Left lobe of liver (tissue), 2 donors: Measurements from ENCODE around the gene EPHA6. TPM values are rescaled to one million over a fixed set of nuclear protein-coding genes. Genes with fewer than 3 reads are reported as not detected.
"Not testable (repeated sequence)": the region's sequence is repeated elsewhere in the genome, so short reads cannot be mapped to it uniquely, and the experiment has no call there.

Experiments used
- ATAC-seq: fragments of 200-7000 bp; cut with Tn5 transposase; one replicate; pipeline ENCODE4 v1.9.1; 2020; ENCODE audit warnings: mild to moderate bottlenecking, moderate library complexity
- DNase-seq: peaks from one replicate; pipeline ENCODE4 v3.0.0-alpha.2; 2020; ENCODE audit warnings: low spot score
- total RNA-seq: library from RNA; stranded (reverse); gene quantifications from one replicate; pipeline ENCODE4 v1.2.1, GENCODE V29; 2021
- donor health status: DM: no; HTN: no; CAD: no; lungs with moderate emphysema.
- donor health status: DM: no; HTN: yes; CAD: no.

The EPHA6 gene
- total RNA-seq, 1 donor from 2014 or later, result not detected

- no peak for DNase-seq
- ATAC-seq, result no peak
Measured at GRCh38 chr3:97264180-97264579, 449.8 kb downstream of the EPHA6 start.

DNA sequence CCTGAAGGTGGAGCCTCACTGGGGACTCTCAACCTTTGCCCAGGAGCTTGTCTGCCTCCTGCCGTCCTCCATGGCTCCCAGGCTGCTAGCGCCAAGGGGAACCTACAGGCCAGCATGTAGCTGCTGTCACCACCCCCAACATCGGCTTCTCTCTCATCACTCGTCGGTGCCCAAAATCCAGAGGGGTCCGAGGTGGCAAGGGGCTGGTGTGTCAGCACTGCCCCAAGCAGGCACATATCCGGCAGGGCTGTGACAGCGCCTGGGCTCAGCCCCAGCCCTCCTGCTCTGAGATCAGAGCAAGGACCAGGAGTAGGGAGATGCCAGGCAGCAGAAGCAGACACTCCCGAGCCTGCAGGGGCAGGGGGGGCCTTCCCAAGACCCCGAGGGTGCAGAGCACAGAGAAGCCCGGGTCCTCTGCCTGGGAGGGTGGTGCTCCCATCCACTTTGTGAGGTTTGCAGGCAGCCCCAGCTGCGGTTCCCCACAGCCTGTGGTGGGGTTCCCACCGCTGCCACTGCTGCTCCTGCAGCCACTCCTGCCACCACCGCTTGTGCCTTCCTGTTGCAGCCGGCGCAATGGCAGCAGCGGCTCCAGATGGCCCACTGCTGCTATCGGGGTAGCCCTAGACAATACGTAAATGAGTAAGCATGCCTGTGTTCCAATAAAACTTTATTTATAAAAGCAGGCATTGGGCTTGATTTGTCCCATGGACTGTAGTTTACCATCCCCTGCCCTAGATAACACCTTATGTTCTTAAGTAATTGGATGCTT, 451.0 kb downstream of the EPHA6 start:
- DNase-seq, result no peak
- no peak for ATAC-seq

- no peak for ATAC-seq
- no peak for DNase-seq
Measured at GRCh38 chr3:97269202-97269601, 454.8 kb downstream of the EPHA6 start.

GRCh38 chr3:97276879-97277550, 462.6 kb downstream of the EPHA6 start:
- ATAC-seq, DNase-seq: not testable (repeated sequence)

DNA sequence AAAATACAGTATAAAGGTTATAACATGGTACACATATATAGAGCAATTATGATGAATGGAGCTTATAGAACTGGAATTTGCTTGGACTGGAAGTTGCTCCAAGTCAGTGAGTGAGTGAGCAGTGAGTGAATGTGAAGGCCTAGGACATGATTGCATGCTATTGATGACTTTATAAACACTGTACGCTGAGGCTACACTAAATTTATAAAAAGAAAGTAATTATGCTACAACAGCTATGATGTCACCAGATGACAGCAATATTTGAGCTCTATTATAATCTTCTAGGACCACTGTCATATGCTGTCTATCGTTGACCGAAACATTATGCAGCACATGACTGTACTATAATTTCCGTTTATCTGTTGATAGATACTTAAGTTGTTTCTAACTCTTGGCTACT, 463.3 kb downstream of the EPHA6 start:
- ATAC-seq, result no peak

DNA sequence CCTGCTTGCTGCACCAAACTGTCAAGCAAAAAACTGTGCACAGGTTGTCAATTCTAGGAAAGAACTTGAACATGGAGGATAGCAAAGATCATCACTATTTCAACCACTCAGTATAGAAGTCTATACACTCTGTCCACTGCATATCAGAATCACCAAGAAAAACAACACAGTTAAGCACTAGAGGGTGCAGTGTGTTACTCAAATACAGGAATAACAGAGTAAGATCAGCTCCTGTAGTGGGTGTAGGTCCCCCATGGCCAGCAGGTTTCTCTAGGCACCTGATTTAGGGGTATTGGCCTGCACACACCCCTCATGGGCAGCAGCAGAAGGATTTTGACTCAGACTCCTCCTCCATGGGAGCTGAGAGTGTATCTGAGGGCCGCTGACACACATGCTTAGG, 464.1 kb downstream of the EPHA6 start:
- ATAC-seq (no peak), DNase-seq (no peak)

More for the DNA sequence above, 463.3 kb downstream of the EPHA6 start:
- DNase-seq, result no peak

GRCh38 chr3:97291901-97292300, 477.5 kb downstream of the EPHA6 start:
- no peak for ATAC-seq

DNA sequence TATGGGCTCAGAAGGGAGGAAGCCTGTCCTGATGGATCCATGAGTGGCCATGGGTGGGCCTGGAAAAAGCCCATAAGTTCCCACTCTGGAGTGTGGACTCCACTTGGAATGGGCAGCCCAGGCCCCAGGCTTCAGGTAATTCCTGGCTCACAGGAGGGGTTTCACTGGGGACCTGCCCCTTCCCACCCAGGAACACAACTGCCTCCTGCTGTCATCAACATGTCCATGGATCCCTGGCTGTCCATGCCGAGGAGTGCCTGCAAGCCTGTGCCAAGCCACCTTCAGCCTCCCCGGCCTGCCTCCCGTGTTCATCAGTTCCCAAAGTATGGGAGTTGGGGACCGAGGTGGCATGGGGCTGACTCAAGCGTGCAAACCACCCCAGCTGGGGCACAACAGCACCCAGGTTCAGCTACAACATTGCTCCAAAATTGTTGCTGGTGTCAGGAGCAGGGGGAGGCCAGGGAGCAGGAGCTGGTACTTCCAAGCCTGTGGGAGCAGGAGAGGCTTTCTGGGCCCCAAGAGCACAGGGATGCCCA, 479.3 kb downstream of the EPHA6 start:
- DNase-seq (no peak), ATAC-seq (no peak)

More at GRCh38 chr3:97291901-97292300, 477.5 kb downstream of the EPHA6 start:
- no peak for DNase-seq

GRCh38 chr3:97297032-97297431, 482.6 kb downstream of the EPHA6 start:
- DNase-seq (no peak), ATAC-seq (no peak)

GRCh38 chr3:97301114-97301513, 486.7 kb downstream of the EPHA6 start:
- no peak for ATAC-seq
- DNase-seq, result no peak

GRCh38 chr3:97306226-97306625, 491.8 kb downstream of the EPHA6 start:
- no peak for ATAC-seq

DNA sequence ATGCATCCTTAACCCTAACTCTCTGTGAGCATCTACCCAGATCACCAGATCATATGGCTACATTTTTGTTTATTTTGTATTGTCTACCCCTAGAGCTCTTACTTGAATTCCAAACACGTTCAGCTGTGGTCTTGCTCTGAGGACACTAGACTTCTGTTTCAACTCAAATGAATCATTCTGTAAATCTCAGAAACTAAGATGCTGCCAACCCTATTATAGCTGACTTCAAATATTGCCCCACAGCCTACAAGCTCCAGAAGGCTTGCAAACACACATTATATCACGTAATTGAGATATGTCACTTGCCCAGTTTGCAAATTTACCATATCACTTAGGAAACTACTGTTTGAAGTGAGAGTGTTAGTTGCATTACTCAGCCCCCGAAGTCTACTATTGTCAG, 524.0 kb downstream of the EPHA6 start:
- ATAC-seq (no peak), DNase-seq (no peak)

More at GRCh38 chr3:97306226-97306625, 491.8 kb downstream of the EPHA6 start:
- DNase-seq, result no peak

- no peak for ATAC-seq
- no peak for DNase-seq
Measured at GRCh38 chr3:97340940-97341339, 526.5 kb downstream of the EPHA6 start.

GRCh38 chr3:97347780-97348179, 533.4 kb downstream of the EPHA6 start:
- DNase-seq, result no peak
- no peak for ATAC-seq

- ATAC-seq (no peak), DNase-seq (no peak)
Measured at GRCh38 chr3:97350971-97351370, 536.6 kb downstream of the EPHA6 start.

DNA sequence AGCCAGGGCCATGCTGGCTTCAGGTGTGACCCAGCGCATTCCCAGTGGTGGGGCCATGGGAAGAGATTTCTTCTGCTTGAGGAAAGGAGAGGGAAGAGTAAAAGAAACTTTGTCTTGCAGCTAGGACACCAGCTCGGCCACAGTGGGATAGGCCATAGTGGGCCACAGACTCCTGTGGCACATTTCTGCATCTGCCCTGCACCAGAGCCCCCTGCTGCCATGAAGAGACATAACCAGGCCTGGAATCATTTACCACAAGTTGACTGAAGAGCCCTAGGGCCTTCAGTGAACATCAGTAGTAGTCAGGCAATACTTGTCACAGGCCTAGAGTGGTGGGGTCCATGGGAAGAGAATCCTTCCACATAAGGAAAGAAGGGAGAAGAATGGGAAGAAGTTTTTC, 538.8 kb downstream of the EPHA6 start:
- ATAC-seq (no peak), DNase-seq (no peak)

GRCh38 chr3:97359977-97360376, 545.6 kb downstream of the EPHA6 start:
- no peak for ATAC-seq
- no peak for DNase-seq

DNA sequence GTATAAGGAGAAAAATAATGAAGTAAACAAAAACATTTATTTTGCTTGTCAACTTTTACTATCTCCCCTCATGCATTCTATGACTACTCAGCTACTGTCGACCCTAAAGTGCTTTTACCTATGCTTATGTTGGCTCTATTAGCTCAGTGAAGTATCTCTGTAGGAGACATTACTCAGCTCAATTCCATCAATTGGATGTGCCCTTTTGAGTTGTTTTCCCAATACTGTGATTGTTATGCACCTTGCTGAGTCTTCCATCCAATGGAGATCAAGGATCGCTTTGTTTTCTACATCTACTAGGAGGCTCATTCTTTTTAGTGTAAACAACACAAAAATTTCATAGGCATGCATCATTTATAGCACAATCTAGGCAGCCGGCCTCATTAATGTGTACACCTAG, 546.4 kb downstream of the EPHA6 start:
- no peak for ATAC-seq
- no peak for DNase-seq

DNA sequence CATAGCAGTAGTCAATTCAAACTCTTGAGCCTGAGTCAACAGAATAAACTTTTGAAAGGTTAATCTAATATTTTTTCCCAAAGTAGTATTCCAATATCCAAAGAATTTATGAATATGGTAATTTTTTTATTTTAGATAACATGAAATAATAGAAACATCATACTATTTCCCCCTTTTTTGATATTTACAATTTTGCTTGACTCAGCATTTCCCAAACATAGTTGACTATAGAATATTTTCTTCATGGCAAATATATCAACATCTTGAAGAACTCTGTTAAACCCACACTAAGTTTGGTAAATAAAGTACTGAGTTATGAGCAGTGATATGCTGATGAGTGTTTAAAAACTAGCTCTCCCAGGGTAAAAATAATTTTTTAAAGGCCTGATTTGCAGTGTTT, 570.2 kb downstream of the EPHA6 start:
- no peak for ATAC-seq
- DNase-seq, result no peak

DNA sequence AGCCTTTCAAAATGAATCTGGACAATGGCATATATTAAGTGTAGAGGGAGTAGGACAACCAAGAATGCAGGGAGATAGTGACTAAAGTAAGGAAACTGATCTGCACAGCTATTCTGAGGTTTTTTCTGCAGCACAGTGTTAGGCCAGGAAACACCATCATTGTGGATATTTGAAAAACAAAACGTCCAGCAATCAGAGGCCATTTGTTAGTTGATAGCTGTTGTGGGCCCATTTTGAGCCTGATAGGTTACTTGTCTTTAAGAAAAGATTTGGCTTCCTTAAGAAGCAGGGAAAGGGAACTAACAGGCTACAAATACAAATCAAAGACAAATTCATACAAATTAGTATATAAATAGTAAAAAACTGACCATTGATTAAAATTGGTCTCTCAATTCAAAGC, 574.4 kb downstream of the EPHA6 start:
- DNase-seq, result no peak
- no peak for ATAC-seq

- ATAC-seq (no peak), DNase-seq (no peak)
Measured at GRCh38 chr3:97389936-97390335, 575.5 kb downstream of the EPHA6 start.

GRCh38 chr3:97391167-97391566, 576.8 kb downstream of the EPHA6 start:
- no peak for DNase-seq
- no peak for ATAC-seq
